NCI-H526 (cell line): ENCODE measurements around the gene TSPO2.
A peak's percentile ranks its signal among the peaks of the same experiment; 100 is the strongest.

Experiments
- DNase-seq, 2 experiments: peaks; one replicate each; lab custom pipeline; 2025; lab: John Stamatoyannopoulos, UW

The TSPO2 gene

DNA sequence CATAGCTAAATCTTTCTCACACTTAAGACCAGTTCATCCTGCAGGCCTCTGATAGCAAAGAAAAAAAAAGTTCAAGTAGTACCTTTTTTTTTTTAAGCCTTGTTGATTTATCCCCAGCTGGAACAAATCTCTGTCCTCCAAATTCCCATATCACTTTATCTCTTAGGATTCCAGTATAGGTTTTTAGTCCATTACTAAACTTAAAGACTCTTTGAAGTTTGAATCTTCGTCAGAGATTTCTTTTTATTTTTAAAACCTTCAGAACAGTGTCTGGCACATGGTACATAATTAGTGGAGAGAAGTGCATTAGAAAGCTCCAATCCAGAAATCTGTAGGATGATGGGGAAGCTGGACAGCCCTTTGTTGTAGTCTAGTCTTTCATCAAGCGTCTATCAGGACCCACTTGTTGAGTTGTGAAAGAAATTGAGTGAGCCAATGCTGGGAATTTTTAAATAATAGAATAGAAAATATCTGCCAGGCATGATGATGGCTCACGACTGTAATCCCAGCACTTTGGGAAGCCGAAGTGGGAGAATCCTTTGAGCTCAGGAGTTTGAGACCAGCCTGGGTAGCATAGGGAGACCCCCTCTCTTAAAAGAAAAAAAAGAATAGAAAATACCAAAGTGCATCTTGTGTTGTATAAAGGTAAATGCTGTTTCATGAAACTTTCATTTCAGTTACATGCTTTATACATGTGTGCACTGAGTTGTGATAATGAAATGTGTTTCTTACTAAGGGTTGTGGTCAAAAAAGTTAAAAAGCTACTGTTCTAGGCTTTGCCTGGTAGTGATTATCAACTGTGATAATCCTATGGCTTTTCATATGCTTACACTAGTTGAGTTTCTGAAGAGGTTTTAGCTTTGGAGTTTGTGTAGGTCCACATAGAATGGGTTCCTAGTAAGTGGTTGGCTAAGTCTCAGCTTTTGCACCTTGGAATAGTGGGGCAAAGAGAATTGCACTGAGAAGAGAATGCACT, 33.7 kb downstream of the TSPO2 start:
- no peak for DNase-seq

DNA sequence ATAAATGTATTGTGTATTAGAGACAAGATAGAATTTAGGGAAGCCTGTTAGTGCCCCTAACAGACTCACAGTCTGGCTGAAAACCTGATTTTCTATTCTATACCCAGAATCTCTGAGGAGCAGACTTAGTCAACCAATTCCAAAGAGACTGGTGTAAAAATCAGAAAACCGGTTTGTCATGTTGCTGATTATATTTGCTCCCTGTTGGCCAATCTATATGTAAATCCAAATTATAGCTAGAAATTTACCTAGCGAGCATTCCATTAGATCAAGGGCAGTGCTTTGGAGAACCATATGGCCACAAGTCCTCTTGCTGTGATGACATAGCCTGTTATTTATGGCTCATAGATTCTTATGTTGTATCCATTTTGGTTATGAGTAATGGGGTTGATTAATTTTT, 35.3 kb downstream of the TSPO2 start:
- peak; percentile 67 to 80 for DNase-seq

DNA sequence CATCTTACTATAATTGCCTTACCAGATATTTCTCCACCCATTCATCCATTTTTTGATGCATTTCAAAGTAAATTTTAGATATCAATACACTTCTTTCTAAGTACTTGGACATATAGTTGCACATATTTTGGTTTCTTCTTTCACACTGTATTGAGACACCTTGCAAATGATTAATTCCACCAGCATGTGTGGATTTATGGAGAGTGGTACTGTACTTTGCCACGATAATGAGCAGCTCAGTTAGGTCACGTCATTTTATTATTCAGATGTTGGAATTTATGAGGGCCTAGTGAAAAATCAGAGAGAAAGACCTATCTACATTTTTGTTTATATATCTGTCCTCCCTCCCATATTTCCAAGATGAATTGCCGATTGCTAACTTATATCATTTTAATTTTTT, 35.8 kb downstream of the TSPO2 start:
- DNase-seq: no peak

DNA sequence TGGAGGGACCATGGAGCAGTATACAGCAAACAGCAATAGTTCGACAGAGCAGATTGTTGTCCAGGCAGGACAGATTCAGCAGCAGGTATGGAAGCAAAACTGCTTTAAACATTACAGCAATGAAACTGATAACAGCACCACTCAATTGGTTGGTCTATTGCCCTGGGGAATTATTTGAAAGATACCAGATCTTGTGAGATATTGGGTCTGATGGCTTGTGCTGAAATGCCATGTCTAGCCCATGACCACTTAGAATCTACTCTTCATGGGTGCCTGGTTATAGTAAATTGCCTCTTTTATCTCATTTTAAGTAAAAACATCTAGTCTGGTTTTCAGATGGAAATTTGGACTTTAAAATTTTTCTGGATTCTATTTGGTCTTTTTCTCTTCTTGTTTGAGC, 36.8 kb downstream of the TSPO2 start:
- no peak for DNase-seq

DNA sequence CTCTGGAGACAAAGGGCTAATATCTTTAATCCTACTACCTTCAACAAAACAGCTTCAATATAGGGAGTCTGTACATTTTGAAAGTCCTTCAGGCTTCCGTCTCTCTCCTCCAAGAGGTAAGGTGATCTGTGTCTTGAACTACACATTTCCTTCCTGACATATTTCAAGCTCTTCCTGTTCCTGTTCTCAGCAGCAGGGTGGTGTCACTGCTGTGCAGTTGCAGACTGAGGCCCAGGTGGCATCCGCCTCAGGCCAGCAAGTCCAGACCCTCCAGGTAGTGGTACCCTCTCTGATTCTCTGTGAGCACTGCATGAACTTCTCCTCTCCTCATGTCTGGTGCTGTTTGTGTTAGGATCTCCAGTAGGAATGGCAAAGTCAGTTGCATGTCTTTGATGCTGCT, 38.4 kb downstream of the TSPO2 start:
- no peak for DNase-seq

DNA sequence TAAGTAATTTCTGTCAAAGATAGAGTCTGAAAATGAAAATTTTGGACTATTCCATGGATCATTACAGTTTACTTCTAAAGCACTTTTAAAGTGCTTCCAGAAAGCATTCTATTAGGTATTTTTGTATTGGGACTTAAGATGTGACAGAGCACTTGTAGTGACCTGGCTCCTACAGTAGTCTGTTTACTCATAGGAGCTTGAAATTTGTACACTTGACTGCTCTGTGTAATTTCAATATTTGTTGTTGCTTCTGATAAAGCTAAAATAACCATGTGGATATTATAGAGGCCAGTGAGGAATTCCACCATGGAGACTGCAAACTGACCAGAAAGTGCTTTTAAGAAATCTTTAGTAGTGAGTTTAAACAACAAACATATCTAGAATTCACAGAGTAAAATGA, 40.8 kb downstream of the TSPO2 start:
- no peak for DNase-seq

DNA sequence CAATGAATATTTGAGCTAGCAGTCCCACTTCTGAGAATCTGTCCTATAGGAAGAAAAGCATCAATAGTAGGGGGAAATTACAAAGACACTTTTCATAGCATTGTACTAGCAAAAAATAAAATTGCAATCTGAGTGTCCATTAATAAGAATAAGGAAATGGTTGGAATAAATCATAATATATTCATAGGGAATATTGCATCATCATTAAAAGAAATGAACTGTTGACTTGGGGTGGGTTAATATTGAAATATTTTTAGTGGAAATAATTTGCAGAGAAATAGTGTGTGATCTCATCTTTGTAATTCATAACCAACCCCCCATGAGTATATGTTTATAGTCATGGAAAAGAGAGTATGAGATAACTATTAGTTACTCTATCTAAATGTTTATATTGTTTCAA, 42.9 kb downstream of the TSPO2 start:
- DNase-seq: no peak

DNA sequence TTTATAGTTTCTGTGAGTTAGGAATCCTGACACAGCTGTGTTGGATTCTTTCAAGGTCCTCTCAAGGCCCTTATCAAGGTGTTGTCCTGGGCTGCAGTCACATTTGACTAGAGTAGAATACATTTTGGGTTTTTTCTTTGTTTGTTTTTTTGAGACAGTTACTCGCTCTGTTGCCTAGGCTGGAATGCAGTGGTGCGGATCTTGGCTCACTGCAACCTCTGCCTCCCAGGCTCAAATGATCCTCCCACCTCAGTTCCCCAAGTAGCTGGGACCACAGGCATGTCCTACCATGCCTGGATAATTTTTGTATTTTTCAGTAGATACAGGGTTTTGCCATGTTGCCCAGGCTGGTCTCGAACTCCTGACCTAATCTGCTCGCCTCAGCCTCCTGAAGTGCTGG, 46.2 kb downstream of the TSPO2 start:
- DNase-seq: no peak

DNA sequence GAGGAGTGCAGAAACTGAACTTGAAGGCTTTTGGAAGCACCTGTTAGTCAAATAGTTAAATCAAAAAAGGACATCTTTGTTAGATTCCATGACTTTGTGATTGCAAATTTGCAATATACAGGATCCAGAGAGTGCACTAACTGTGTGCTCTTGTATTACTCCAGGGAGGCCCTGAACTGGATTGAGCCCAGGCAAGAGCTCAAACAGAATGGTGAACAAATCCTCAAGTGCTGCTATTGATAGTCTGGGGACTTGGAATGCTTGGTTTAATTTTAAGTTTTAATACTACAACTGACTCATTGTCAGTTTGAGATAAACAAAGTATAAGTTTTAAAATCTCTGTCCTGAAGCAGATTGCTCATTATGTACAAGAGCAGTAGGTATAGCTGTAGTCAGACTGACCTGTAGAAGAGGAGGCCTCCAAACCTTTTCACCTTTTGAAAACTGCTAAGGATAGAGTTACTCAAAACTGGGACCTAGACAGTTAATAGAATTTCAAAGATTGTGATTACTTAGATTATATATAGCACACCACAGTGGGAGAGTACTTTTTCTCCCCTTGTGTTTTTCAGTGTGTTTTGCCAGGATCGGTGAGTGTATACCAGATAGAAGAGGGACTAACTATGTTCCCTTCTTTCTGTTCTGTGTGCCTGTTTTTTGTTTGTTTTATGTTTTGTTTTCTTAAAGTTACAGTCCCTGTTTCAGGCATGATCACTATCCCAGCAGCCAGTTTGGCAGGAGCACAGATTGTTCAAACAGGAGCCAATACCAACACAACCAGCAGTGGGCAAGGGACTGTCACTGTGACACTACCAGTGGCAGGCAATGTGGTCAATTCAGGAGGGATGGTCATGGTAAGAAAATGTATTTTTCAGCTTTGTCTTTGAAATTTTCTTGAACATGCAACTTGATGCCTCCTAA, 48.8 kb downstream of the TSPO2 start:
- no peak for DNase-seq

DNA sequence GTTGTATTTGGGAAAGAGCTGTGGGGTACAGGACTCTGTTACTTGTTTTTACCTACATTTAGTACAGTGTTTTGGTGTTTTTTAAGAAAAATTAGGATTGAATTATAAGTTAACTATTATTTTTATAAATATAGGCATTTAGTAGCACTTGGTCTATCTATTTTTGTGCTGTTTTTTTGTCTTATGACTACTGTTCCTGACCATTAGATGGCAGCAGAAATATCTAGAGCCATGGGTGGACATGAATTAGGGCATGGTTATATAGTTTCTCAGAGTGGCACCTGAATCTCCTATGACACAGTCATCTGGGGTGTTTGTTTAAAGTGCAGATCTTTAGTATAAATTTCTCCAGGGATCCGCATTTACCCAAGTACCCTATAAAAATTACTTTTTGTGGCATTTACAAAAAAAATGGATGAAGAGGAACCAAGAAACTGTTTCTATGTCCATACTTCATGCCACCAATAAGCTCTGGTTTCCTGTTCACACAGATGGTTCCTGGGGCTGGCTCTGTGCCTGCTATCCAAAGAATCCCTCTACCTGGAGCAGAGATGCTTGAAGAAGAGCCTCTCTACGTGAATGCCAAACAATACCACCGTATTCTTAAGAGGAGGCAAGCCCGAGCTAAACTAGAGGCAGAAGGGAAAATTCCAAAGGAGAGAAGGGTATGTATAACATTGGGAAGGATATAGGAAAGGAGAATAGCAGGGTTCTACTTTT, 50.3 kb downstream of the TSPO2 start:
- peak in 1 of 2 experiments; percentile 38 for DNase-seq

DNA sequence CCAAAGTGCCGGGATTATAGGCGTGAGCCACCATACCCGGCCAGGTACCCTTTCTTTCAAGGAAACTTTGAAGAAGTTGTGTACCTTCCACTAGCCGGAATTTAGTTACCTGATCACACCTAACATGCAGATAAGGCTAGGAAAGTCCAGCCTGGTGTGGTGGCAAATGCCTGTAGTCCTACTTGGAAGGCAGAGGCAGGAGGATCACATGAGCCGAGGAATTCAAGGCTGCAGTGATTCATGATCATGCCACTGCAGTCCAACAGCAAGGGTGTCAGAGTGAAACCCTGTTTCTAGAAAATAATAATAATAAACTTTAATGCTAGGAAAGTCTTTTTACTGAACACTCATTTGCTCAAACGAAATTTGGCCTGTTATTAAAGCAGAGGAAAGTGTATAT, 51.5 kb downstream of the TSPO2 start:
- DNase-seq: no peak
